ENCODE data around the gene FAM200C. TPM values are rescaled to one million over a fixed set of nuclear protein-coding genes. Genes with fewer than 3 reads are reported as not detected.
"Not testable (repeated sequence)": the region's sequence is repeated elsewhere in the genome, so short reads cannot be mapped to it uniquely, and the experiment has no call there.

The FAM200C gene
- total and polyA plus RNA-seq, 4 donors = 13.3 to 22.8 (median 14.7) TPM

DNA sequence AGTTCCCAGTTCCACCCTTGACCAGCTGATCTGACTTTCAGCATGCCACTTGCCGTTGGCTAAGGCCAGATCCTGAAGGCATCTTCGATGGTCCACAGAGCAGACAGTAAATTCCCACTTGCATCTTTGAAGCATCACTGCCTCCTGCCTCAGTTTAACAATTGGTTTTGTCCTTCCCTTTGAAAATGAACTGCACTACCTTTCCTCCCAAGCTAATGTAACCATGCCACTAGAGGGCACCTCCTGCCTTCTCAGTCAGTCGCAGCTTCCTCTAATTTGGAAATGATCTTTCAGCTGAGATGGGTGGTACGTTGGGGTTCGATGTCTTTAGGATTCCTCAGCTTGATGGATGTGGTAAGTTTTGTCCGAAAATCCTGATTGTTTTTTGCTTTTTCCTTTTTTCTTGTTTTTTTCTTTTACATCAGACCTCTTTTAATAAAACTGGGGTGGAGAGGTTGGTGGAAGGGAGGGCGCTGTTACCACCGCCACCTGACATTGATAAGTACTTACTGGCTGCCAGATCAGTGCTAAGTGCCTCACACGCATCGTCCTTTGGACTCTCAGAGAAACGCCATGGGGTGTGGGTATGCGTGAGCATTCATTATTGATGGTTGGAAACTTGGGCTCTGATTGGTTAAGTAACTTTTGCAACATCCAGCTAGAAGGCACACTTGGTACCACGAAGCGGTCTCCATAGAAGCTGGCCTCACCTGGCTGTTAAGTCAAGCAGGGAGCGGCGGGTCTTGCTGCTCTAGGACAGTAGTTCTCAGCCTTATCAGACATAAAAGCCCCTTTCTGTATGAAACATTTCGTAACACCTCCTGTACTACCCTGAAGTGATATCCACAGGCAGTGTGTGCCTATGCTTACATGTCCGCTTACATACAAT, 38.7 kb upstream of the FAM200C start:
- Histone ChIP-seq H3K27ac (ENCODE audit: low read depth, low read length) (no peak overlapping the region), H3K27me3 (ENCODE audit: control insufficient read depth, insufficient read depth, low read length) (no peaks in the 10 kb centered on the region), H3K4me1 (ENCODE audit: control insufficient read depth, insufficient read depth, low read length) (peaks cover 15% of the 10 kb centered on the region), H3K36me3 (ENCODE audit: control insufficient read depth, insufficient read depth, low read length) (no peaks in the 10 kb centered on the region), H3K9me3 (ENCODE audit: control insufficient read depth, insufficient read depth, low read length) (no peaks in the 10 kb centered on the region), H3K4me3 (ENCODE audit: low read depth, low read length) (peak overlapping the region; percentile 38)
- 6% methylated on average over 10 of the region's 18 CpGs for whole genome bisulfite sequencing (ENCODE audit: insufficient coverage)
- DNase-seq (ENCODE audit: low read depth in 4 of 6, low spot score in 6 of 6) = peak in 3 of 6 donors; percentile 55 to 92 (median 86)

DNA sequence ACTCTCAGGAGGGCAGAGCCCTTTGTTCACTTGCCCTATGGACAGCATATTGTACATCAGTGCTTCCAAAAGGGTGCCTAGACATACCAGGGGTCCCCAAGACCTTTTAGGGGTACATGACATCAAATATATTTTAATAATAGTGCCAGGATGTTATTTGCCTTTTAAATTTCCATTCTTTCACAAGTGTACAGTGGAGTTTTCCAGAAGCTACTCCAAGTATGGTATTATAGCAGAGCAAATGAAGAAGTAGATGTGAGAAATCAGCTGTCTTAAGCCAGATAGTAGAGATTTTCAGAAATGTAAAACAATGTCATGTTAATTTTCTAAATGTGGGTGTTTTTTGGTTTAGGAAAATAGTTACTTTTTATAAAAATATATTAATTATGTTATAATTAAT, 37.4 kb upstream of the FAM200C start:
- Histone ChIP-seq H3K27ac (ENCODE audit: low read depth, low read length) (no peak overlapping the region), H3K27me3 (ENCODE audit: control insufficient read depth, insufficient read depth, low read length) (no peaks in the 10 kb centered on the region), H3K36me3 (ENCODE audit: control insufficient read depth, insufficient read depth, low read length) (no peaks in the 10 kb centered on the region), H3K4me3 (ENCODE audit: low read depth, low read length) (no peak overlapping the region), H3K4me1 (ENCODE audit: control insufficient read depth, insufficient read depth, low read length) (peaks cover 24% of the 10 kb centered on the region), H3K9me3 (ENCODE audit: control insufficient read depth, insufficient read depth, low read length) (no peaks in the 10 kb centered on the region)
- no peak for DNase-seq (ENCODE audit: low read depth in 4 of 6, low spot score in 6 of 6)

DNA sequence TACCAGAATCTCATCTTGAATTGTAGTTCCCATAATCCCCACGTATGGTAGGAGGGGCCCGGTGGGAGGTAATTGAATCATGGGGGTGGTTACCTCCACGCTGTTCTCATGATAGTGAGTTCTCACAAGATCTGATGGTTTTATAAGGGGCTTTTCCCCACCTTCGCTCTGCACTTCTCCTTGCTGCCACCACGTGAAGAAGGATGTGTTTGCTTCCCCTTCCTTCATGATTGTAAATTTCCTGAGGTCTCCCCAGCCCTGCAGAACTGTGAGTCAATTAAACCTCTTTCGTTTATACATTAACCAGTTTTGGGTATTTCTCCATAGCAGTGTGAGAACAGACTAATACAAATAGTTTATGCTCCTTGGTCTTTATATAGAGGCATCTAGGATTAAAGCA, 36.8 kb upstream of the FAM200C start:
- H3K9me3 ChIP-seq (ENCODE audit: control insufficient read depth, insufficient read depth, low read length); H3K4me3 ChIP-seq (ENCODE audit: low read depth, low read length); DNase-seq (ENCODE audit: low read depth in 4 of 6, low spot score in 6 of 6); H3K27me3 ChIP-seq (ENCODE audit: control insufficient read depth, insufficient read depth, low read length); H3K36me3 ChIP-seq (ENCODE audit: control insufficient read depth, insufficient read depth, low read length); H3K27ac ChIP-seq (ENCODE audit: low read depth, low read length): not testable (repeated sequence)
- H3K4me1 ChIP-seq (ENCODE audit: control insufficient read depth, insufficient read depth, low read length) = peaks cover 24% of the 10 kb centered on the region
- WGBS (ENCODE audit: insufficient coverage) = no CpG with 5 or more reads among the region's 6 CpGs

DNA sequence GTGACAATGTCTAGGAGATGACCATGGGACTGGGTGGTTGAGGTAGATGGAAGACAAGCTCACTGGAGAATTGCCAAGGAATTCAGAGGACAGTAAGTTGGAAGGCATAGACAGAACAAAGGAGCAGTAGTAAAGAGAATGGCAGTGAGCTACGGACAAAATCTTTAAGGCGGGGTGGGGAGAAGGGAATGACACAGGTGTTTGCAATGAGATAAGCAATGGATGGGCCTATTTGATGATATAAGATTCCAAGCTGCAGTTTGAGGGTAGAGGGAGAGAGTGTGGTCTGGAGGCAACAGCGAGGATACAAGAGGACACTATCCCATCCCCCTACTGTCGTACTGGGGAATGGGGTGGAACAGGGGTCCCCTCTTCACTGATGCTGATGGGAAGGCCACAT, 36.2 kb upstream of the FAM200C start:
- Histone ChIP-seq H3K4me3 (ENCODE audit: low read depth, low read length) (no peak overlapping the region), H3K36me3 (ENCODE audit: control insufficient read depth, insufficient read depth, low read length) (no peaks in the 10 kb centered on the region), H3K9me3 (ENCODE audit: control insufficient read depth, insufficient read depth, low read length) (no peaks in the 10 kb centered on the region), H3K27ac (ENCODE audit: low read depth, low read length) (no peak overlapping the region), H3K27me3 (ENCODE audit: control insufficient read depth, insufficient read depth, low read length) (no peaks in the 10 kb centered on the region), H3K4me1 (ENCODE audit: control insufficient read depth, insufficient read depth, low read length) (peaks cover 24% of the 10 kb centered on the region)
- WGBS (ENCODE audit: insufficient coverage) = 50% methylated on average over 2 of the region's 4 CpGs
- no peak for DNase-seq (ENCODE audit: low read depth in 4 of 6, low spot score in 6 of 6)

DNA sequence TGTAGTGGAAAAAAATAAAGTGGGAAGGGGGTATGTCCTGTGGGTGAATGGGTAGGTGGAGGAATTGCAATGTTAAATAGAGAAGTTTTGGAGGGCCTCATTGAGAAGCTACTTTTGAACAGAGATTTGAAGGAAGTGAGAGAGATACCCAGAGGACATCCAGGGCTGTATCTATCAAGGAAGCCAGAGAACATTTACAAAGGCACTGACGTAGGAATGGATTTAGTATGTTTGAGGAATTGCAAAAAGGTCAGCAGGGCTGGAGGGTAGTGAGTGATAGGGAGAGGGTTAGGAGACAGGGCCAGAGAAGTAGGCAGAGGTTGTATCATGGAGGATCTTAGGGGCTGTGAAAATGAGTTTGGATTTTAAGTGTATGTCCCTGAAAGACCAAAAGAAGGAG, 35.7 kb upstream of the FAM200C start:
- no peaks in the 10 kb centered on the region for H3K36me3 ChIP-seq (ENCODE audit: control insufficient read depth, insufficient read depth, low read length)
- DNase-seq (ENCODE audit: low read depth in 4 of 6, low spot score in 6 of 6) = no peak
- H3K4me1 ChIP-seq (ENCODE audit: control insufficient read depth, insufficient read depth, low read length) = peaks cover 24% of the 10 kb centered on the region
- H3K4me3 ChIP-seq (ENCODE audit: low read depth, low read length) = no peak overlapping the region
- H3K27me3 ChIP-seq (ENCODE audit: control insufficient read depth, insufficient read depth, low read length) = no peaks in the 10 kb centered on the region
- H3K9me3 ChIP-seq (ENCODE audit: control insufficient read depth, insufficient read depth, low read length) = no peaks in the 10 kb centered on the region
- WGBS (ENCODE audit: insufficient coverage) = 83% methylated on average over 1 of the region's 1 CpG
- no peak overlapping the region for H3K27ac ChIP-seq (ENCODE audit: low read depth, low read length)

DNA sequence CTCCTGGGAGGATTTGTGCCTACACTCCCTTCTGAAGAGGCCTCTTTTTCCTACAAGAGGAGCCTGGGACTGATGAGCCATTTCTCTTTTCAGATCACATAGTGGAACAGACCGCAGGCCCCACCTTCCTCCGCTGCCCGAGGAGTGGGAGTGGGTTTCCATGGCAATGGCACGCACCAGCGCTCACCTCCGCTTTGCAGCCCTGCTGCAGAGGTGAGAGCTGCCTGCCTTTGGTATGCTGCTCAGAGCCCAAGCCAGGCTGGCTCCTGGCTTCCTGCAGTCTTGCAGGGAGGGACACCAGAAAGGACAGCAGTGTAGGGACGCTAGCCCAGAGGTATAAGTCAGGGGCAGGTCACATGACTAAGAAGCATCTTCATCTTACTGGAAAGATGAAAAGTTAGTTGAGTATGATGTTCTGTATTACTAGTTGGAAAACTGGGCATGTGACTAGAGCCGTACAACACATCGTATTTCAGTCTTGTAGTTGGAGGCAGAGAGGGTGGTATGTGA, 34.2 kb upstream of the FAM200C start:
- no peaks in the 10 kb centered on the region for H3K36me3 ChIP-seq (ENCODE audit: control insufficient read depth, insufficient read depth, low read length)
- no peak overlapping the region for H3K4me3 ChIP-seq (ENCODE audit: low read depth, low read length)
- no peaks in the 10 kb centered on the region for H3K27me3 ChIP-seq (ENCODE audit: control insufficient read depth, insufficient read depth, low read length)
- 9% methylated on average over 9 of the region's 9 CpGs for WGBS (ENCODE audit: insufficient coverage)
- H3K27ac ChIP-seq (ENCODE audit: low read depth, low read length) = no peak overlapping the region
- H3K4me1 ChIP-seq (ENCODE audit: control insufficient read depth, insufficient read depth, low read length) = peaks cover 21% of the 10 kb centered on the region
- H3K9me3 ChIP-seq (ENCODE audit: control insufficient read depth, insufficient read depth, low read length) = no peaks in the 10 kb centered on the region
- peak in 3 of 6 donors; percentile 60 to 95 (median 69) for DNase-seq (ENCODE audit: low read depth in 4 of 6, low spot score in 6 of 6)

DNA sequence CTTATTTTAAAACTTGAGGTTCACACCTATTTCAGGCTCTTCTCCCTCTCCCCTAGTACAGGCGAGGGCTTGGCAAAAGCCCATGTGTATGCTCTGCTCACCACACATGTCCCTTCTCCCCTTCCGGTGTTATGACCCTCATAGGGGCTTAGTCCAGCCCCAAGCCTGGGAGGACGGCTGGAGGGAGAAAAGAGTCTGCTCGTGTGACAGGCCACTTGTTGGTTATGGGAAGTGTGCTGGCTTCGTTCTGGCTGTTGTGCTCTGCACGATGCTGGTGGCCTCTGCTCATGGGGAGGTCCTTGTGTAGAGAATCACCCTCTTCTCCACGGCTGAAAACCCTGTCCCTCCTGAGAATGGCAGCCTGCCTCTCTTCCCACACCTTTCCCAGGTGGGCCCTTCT, 32.9 kb upstream of the FAM200C start:
- no peak overlapping the region for H3K4me3 ChIP-seq (ENCODE audit: low read depth, low read length)
- no peak overlapping the region for H3K27ac ChIP-seq (ENCODE audit: low read depth, low read length)
- H3K36me3 ChIP-seq (ENCODE audit: control insufficient read depth, insufficient read depth, low read length) = no peaks in the 10 kb centered on the region
- H3K4me1 ChIP-seq (ENCODE audit: control insufficient read depth, insufficient read depth, low read length) = peaks cover 16% of the 10 kb centered on the region
- H3K27me3 ChIP-seq (ENCODE audit: control insufficient read depth, insufficient read depth, low read length) = no peaks in the 10 kb centered on the region
- DNase-seq (ENCODE audit: low read depth in 4 of 6, low spot score in 6 of 6) = no peak
- 33% methylated on average over 1 of the region's 7 CpGs for WGBS (ENCODE audit: insufficient coverage)
- no peaks in the 10 kb centered on the region for H3K9me3 ChIP-seq (ENCODE audit: control insufficient read depth, insufficient read depth, low read length)

DNA sequence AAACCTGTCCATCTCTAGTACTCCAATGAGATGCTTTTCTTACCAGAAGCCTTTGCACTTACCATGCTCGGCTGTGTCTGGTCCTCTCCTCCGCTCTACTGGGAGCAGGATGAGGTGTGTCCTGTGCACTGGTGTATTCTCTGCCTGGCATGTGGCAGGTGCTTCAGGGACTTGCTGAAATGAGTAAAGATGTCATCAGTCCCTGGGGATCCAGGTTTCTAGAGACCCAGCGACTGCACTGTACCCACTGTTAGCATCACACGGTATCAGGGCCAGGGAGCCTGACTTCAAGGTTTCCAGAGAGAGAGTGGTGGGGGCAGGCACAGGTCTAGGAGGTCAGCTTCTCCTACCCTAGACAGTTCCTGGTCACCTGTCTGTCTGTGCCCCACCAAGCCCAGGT, 32.3 kb upstream of the FAM200C start:
- WGBS (ENCODE audit: insufficient coverage) = 91% methylated on average over 4 of the region's 4 CpGs
- no peaks in the 10 kb centered on the region for H3K27me3 ChIP-seq (ENCODE audit: control insufficient read depth, insufficient read depth, low read length)
- H3K36me3 ChIP-seq (ENCODE audit: control insufficient read depth, insufficient read depth, low read length) = no peaks in the 10 kb centered on the region
- no peak overlapping the region for H3K4me3 ChIP-seq (ENCODE audit: low read depth, low read length)
- peaks cover 16% of the 10 kb centered on the region for H3K4me1 ChIP-seq (ENCODE audit: control insufficient read depth, insufficient read depth, low read length)
- DNase-seq (ENCODE audit: low read depth in 4 of 6, low spot score in 6 of 6) = no peak
- H3K27ac ChIP-seq (ENCODE audit: low read depth, low read length) = no peak overlapping the region
- no peaks in the 10 kb centered on the region for H3K9me3 ChIP-seq (ENCODE audit: control insufficient read depth, insufficient read depth, low read length)

DNA sequence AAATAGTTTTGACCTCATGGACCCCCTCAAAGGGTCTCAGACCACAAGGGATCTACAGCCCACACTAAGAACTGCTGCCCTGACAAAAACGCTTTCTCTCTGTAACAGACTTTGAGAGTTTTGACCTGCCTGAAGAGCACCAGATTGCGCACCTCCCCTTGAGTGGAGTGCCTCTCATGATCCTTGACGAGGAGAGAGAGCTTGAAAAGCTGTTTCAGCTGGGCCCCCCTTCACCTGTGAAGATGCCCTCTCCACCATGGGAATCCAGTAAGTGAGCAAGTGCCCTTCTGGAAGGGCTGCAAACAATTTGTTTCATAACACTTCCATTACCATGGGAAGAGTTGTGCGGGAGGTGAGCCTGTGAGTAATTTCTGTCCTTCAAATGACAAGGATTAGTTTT, 27.8 kb upstream of the FAM200C start:
- Histone ChIP-seq H3K4me3 (ENCODE audit: low read depth, low read length) (no peak overlapping the region), H3K36me3 (ENCODE audit: control insufficient read depth, insufficient read depth, low read length) (no peaks in the 10 kb centered on the region), H3K27me3 (ENCODE audit: control insufficient read depth, insufficient read depth, low read length) (no peaks in the 10 kb centered on the region), H3K9me3 (ENCODE audit: control insufficient read depth, insufficient read depth, low read length) (no peaks in the 10 kb centered on the region), H3K27ac (ENCODE audit: low read depth, low read length) (no peak overlapping the region), H3K4me1 (ENCODE audit: control insufficient read depth, insufficient read depth, low read length) (no peaks in the 10 kb centered on the region)
- WGBS (ENCODE audit: insufficient coverage) = 96% methylated on average over 3 of the region's 4 CpGs
- DNase-seq (ENCODE audit: low read depth in 4 of 6, low spot score in 6 of 6) = no peak

DNA sequence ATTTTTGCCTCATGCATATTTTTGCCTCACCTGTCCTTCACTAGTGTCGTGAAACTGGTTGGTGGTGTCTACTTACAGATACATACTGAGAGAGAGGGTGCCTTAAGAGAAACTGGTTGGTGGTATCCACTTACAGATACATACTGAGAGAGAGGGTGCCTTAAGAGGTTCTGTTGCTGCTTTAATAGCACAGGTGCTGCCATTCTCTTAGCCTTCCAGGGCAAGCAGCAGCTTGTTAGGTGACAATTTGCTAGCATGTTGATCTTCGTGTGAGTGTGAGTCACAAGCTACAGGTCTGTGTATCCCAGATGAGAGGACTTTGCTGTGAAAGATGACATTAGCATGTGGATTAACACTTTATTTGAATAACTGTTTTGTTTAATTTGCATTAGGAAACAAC, 23.2 kb upstream of the FAM200C start:
- 43% methylated on average over 1 of the region's 2 CpGs for WGBS (ENCODE audit: insufficient coverage)
- Histone ChIP-seq H3K9me3 (ENCODE audit: control insufficient read depth, insufficient read depth, low read length) (no peaks in the 10 kb centered on the region), H3K4me3 (ENCODE audit: low read depth, low read length) (peak overlapping the region; percentile 7), H3K27me3 (ENCODE audit: control insufficient read depth, insufficient read depth, low read length) (no peaks in the 10 kb centered on the region), H3K4me1 (ENCODE audit: control insufficient read depth, insufficient read depth, low read length) (peaks cover 5% of the 10 kb centered on the region), H3K27ac (ENCODE audit: low read depth, low read length) (no peak overlapping the region), H3K36me3 (ENCODE audit: control insufficient read depth, insufficient read depth, low read length) (no peaks in the 10 kb centered on the region)
- DNase-seq (ENCODE audit: low read depth in 4 of 6, low spot score in 6 of 6) = no peak

All from spinal cord (tissue), 10 donors.